HepG2 (cell line): ENCODE data around the gene MYL12B. TPM values are rescaled to one million over a fixed set of nuclear protein-coding genes. Genes with fewer than 3 reads are reported as not detected.
A peak's percentile ranks its signal among the peaks of the same experiment; 100 is the strongest.

Experiments used
- ARID2 ChIP-seq: sonication (generic); formaldehyde crosslinking; IDR thresholded peaks from 2 replicates; pipeline ENCODE4 v1.8.1; 2022; ENCODE audit warnings: mild to moderate bottlenecking, missing genetic modification reagents, borderline replicate concordance
- BCL3 ChIP-seq: sonication (generic); formaldehyde crosslinking; IDR thresholded peaks from 2 replicates; pipeline ENCODE4 v1.5.1; 2020; ENCODE audit warnings: mild to moderate bottlenecking, missing genetic modification reagents, moderate library complexity
- BCLAF1 ChIP-seq: fragments of 450-650 bp; IDR thresholded peaks from 2 replicates; pipeline ENCODE4 v1.6.1; 2017; ENCODE audit warnings: mild to moderate bottlenecking
- FOXK2 ChIP-seq: fragments of 450-650 bp; IDR thresholded peaks from 2 replicates; pipeline ENCODE4 v1.6.1; 2016
- GLI4 ChIP-seq: sonication (generic); formaldehyde crosslinking; IDR thresholded peaks from 2 replicates; pipeline ENCODE4 v1.5.1; 2020; ENCODE audit warnings: missing genetic modification reagents, mild to moderate bottlenecking, moderate library complexity, borderline replicate concordance
- HNF4A ChIP-seq: sonication (generic); formaldehyde crosslinking; IDR thresholded peaks from 2 replicates; pipeline ENCODE4 v1.4.0; 2020; ENCODE audit warnings: missing genetic modification reagents
- HOXA3 ChIP-seq: sonication (generic); formaldehyde crosslinking; IDR thresholded peaks from 2 replicates; pipeline ENCODE4 v1.5.0; 2020; ENCODE audit warnings: missing genetic modification reagents
- MIER3 ChIP-seq: IDR thresholded peaks from 2 replicates; pipeline ENCODE4 v1.6.1; 2016; ENCODE audit warnings: missing compliant biosample characterization, borderline replicate concordance
- NKX3-1 ChIP-seq: sonication (generic); formaldehyde crosslinking; IDR thresholded peaks from 2 replicates; pipeline ENCODE4 v1.5.0; 2020; ENCODE audit warnings: missing genetic modification reagents
- PLSCR1 ChIP-seq: sonication (generic); formaldehyde crosslinking; IDR thresholded peaks from 2 replicates; pipeline ENCODE4 v1.5.0; 2020; ENCODE audit warnings: missing genetic modification reagents, mild to moderate bottlenecking, borderline replicate concordance
- RFX3 ChIP-seq: IDR thresholded peaks from 2 replicates; pipeline ENCODE4 v1.6.1; 2016; ENCODE audit warnings: missing biosample characterization, missing genetic modification reagents
- SIN3A ChIP-seq: IDR thresholded peaks from 2 replicates; pipeline ENCODE4 v1.6.1; 2011; ENCODE audit warnings: low read depth, mild to moderate bottlenecking, control low read depth, low read length, borderline replicate concordance
- SNRNP70 ChIP-seq: fragments of 200-400 bp; formaldehyde crosslinking; IDR thresholded peaks from 2 replicates; pipeline ENCODE4 v1.6.1; 2017; ENCODE audit warnings: mild to moderate bottlenecking, low read depth, low read length, moderate library complexity
- TCF12 ChIP-seq, 2 experiments: fragments of 450-650 bp in 1 of 2; sonication (generic) in 1 of 2; formaldehyde crosslinking in 1 of 2; IDR thresholded peaks; 2 replicates each; pipeline versions ENCODE4 v1.6.1 to v1.8.0; 2017 to 2022; ENCODE audit warnings: antibody characterized with exemption in 1 of 2, mild to moderate bottlenecking in 1 of 2, missing genetic modification reagents in 1 of 2, moderate library complexity in 1 of 2
- UBTF ChIP-seq: sonication (generic); formaldehyde crosslinking; IDR thresholded peaks from 2 replicates; pipeline ENCODE4 v1.4.0; 2020; ENCODE audit warnings: mild to moderate bottlenecking, missing genetic modification reagents
- WIZ ChIP-seq: sonication (generic); formaldehyde crosslinking; IDR thresholded peaks from 2 replicates; pipeline ENCODE4 v1.5.1; 2020; ENCODE audit warnings: mild to moderate bottlenecking, missing genetic modification reagents
- ZNF136 ChIP-seq: sonication (generic); formaldehyde crosslinking; IDR thresholded peaks from 2 replicates; pipeline ENCODE4 v1.8.1; 2022; ENCODE audit warnings: low read depth, mild to moderate bottlenecking, moderate library complexity, missing genetic modification reagents
- ZNF614 ChIP-seq: IDR thresholded peaks from 2 replicates; pipeline ENCODE4 v1.6.1; 2018; ENCODE audit warnings: missing biosample characterization, missing genetic modification reagents, inconsistent platforms, borderline replicate concordance
- ZNF644 ChIP-seq: IDR thresholded peaks from 2 replicates; pipeline ENCODE4 v1.6.1; 2016; ENCODE audit warnings: low read depth
- ZNF737 ChIP-seq: sonication (generic); formaldehyde crosslinking; IDR thresholded peaks from 2 replicates; pipeline ENCODE4 v1.5.0; 2020; ENCODE audit warnings: missing genetic modification reagents, mild to moderate bottlenecking, borderline replicate concordance
- ZNF790 ChIP-seq: sonication (generic); formaldehyde crosslinking; IDR thresholded peaks from 2 replicates; pipeline ENCODE4 v1.8.0; 2022; ENCODE audit warnings: missing genetic modification reagents, mild to moderate bottlenecking, borderline replicate concordance
- polyA plus RNA-seq, 8 experiments: library from polyadenylated mRNA; depleted of rRNA in 3 of 8; stranded (reverse) in 7 of 8; unstranded in 1 of 8; fragments of >200 nt; fragmentation: Illumina TruSeq in 4 of 8; extraction: Trizol in 4 of 8; gene quantifications; 2 replicates each; pipeline versions ENCODE4 v1.2.1 to v1.2.3, GENCODE V29; 2011 to 2016; ENCODE audit warnings: low read depth in 4 of 8, missing spikeins in 1 of 8, mixed read lengths in 1 of 8; ENCODE audit not compliant: insufficient read depth in 1 of 8
- total RNA-seq, 5 experiments: library from RNA; depleted of rRNA; stranded (reverse); fragments of >200 nt; fragmentation: Illumina TruSeq; extraction: Trizol; gene quantifications; 2 replicates each; pipeline ENCODE4 v1.2.3, GENCODE V29; 2016; ENCODE audit warnings: low read depth in 1 of 5

The MYL12B gene
- total and polyA plus RNA-seq, 2 of the 13 experiments (the other 11 are each of a cell fraction or from before 2014, with no cell fraction given), result 265 to 340 TPM

- no peak for TF ChIP-seq BCLAF1
- no peak for TF ChIP-seq ZNF136
- 0 out of 2 replicates have a peak, but pooled peaks have one; percentile 61 for TF ChIP-seq ARID2
- TF ChIP-seq PLSCR1 (CRISPR knock-in tag), result no peak
- TF ChIP-seq ZNF737 (CRISPR knock-in tag), result 0 out of 2 replicates have a peak, but pooled peaks have one; percentile 29
- peak; percentile 74; the same call in 1 of the 2 replicates for TF ChIP-seq ZNF614 (CRISPR knock-in tag)
- no peak for TF ChIP-seq TCF12 (IDR thresholded peaks at IDR 0.05)
- TF ChIP-seq TCF12 (CRISPR knock-in tag; IDR thresholded peaks at IDR 0.05), result 0 out of 2 replicates have a peak, but pooled peaks have one; percentile 20
- TF ChIP-seq RFX3 (CRISPR knock-in tag), result peak; percentile 37; the same call in 1 of the 2 replicates
- peak; percentile 54; the same call in 1 of the 2 replicates for TF ChIP-seq UBTF
- TF ChIP-seq MIER3, result peak; percentile 81; the same call in 1 of the 2 replicates
- TF ChIP-seq HNF4A (CRISPR knock-in tag), result peak; percentile 35; the same call in 1 of the 2 replicates
- no peak for TF ChIP-seq GLI4 (CRISPR knock-in tag)
- no peak for TF ChIP-seq ZNF790
- no peak for TF ChIP-seq WIZ
- no peak; the same call in 1 of the 2 replicates for TF ChIP-seq NKX3-1
- TF ChIP-seq HOXA3 (CRISPR knock-in tag), result peak; percentile 90
- no peak for TF ChIP-seq SNRNP70
- peak; percentile 89 for TF ChIP-seq ZNF644 (CRISPR knock-in tag)
- peak; percentile 64; the same call in 1 of the 2 replicates for TF ChIP-seq SIN3A
- TF ChIP-seq BCL3, result no peak
- no peak for TF ChIP-seq FOXK2
These were observed 35.4 kb downstream of the MYL12B start (continued) for GRCh38 chr18:3297025-3297984.
